GM06990 (cell line): ENCODE data around the gene CARHSP1.

Experiments used
- DNase-seq: peaks from one replicate; pipeline ENCODE4 v3.0.0-alpha.2; 2011; ENCODE audit not compliant: insufficient read length; ENCODE audit errors: extremely low read depth
- H3K27me3 ChIP-seq: replicated peaks from 2 replicates; pipeline ENCODE4 v1.6.0; 2011; ENCODE audit warnings: low read length; ENCODE audit not compliant: control insufficient read depth, insufficient read depth
- H3K36me3 ChIP-seq: 2 replicates; pipeline ENCODE4 v1.5.1; 2011; ENCODE audit warnings: low read length; ENCODE audit not compliant: control insufficient read depth, insufficient read depth
- H3K4me3 ChIP-seq: replicated peaks from 2 replicates; pipeline ENCODE4 v1.5.1; 2011; ENCODE audit warnings: low read depth, mild to moderate bottlenecking, control low read depth, low read length
- CTCF ChIP-seq: IDR thresholded peaks from 2 replicates; pipeline ENCODE4 v1.5.1; 2011; ENCODE audit warnings: low read length, control low read depth, mild to moderate bottlenecking, inconsistent platforms; ENCODE audit not compliant: insufficient read depth, poor library complexity, severe bottlenecking

Gene CARHSP1

GRCh38 chr16:8816967-8817655 lies 51.7 kb downstream of the CARHSP1 start:
- Histone ChIP-seq H3K27me3 (no peaks in the 10 kb centered on the region), H3K36me3 (peaks cover 34% of the 10 kb centered on the region), H3K4me3 (no peak overlapping the region)
- DNase-seq: no peak
- TF ChIP-seq CTCF: no peak

GRCh38 chr16:8814095-8814806 lies 54.6 kb downstream of the CARHSP1 start:
- Histone ChIP-seq H3K4me3 (no peak overlapping the region), H3K36me3 (peaks cover 28% of the 10 kb centered on the region), H3K27me3 (no peaks in the 10 kb centered on the region)
- no peak for TF ChIP-seq CTCF
- no peak for DNase-seq

- TF ChIP-seq CTCF: no peak
- Histone ChIP-seq H3K4me3 (no peak overlapping the region), H3K27me3 (no peaks in the 10 kb centered on the region), H3K36me3 (peaks cover 31% of the 10 kb centered on the region)
- no peak for DNase-seq
Observed at GRCh38 chr16:8812162-8812843, 56.5 kb downstream of the CARHSP1 start.

- Histone ChIP-seq H3K4me3 (no peak overlapping the region), H3K27me3 (no peaks in the 10 kb centered on the region), H3K36me3 (peaks cover 35% of the 10 kb centered on the region)
- no peak for DNase-seq
- no peak for TF ChIP-seq CTCF
Observed at GRCh38 chr16:8808613-8809353, 60.0 kb downstream of the CARHSP1 start.

- no peak overlapping the region for H3K4me3 ChIP-seq
- DNase-seq: no peak
- peaks cover 32% of the 10 kb centered on the region for H3K36me3 ChIP-seq
- no peaks in the 10 kb centered on the region for H3K27me3 ChIP-seq
- no peak for TF ChIP-seq CTCF
Observed at GRCh38 chr16:8808009-8808408, 60.8 kb downstream of the CARHSP1 start.
